ENCODE measurements around the gene CTBP2.
"Not testable (repeated sequence)": the region's sequence is repeated elsewhere in the genome, so short reads cannot be mapped to it uniquely, and the experiment has no call there.

Gene CTBP2

GRCh38 chr10:125158601-125159485, 1.5 kb downstream of the CTBP2 start:
- DNase-seq (ENCODE audit: insufficient read length, low spot score) (peak; percentile 32), FAIRE-seq (no peak)
- peak; percentile 55 for TF ChIP-seq POLR2A (IDR thresholded peaks at IDR 0.05; ENCODE audit: low read depth, low read length)

- DNase-seq (ENCODE audit: insufficient read length, low spot score), result no peak
- TF ChIP-seq POLR2A (IDR thresholded peaks at IDR 0.05; ENCODE audit: low read depth, low read length), result no peak
Observed at GRCh38 chr10:125158275-125158600, 2.1 kb downstream of the CTBP2 start.

GRCh38 chr10:125157505-125157904, 2.9 kb downstream of the CTBP2 start:
- no peak for TF ChIP-seq POLR2A (IDR thresholded peaks at IDR 0.05; ENCODE audit: low read depth, low read length)
- no peak for FAIRE-seq
- no peak for DNase-seq (ENCODE audit: insufficient read length, low spot score)

More at GRCh38 chr10:125158275-125158600, 2.1 kb downstream of the CTBP2 start:
- FAIRE-seq, result no peak

- DNase-seq (ENCODE audit: insufficient read length, low spot score), result no peak
- FAIRE-seq, result no peak
- TF ChIP-seq POLR2A (IDR thresholded peaks at IDR 0.05; ENCODE audit: low read depth, low read length), result no peak
Observed at GRCh38 chr10:125156739-125157480, 3.5 kb downstream of the CTBP2 start.

- DNase-seq (ENCODE audit: insufficient read length, low spot score), result no peak
- no peak for TF ChIP-seq POLR2A (IDR thresholded peaks at IDR 0.05; ENCODE audit: low read depth, low read length)
- peak; percentile 15 for FAIRE-seq
Observed at GRCh38 chr10:125156196-125156595, 4.2 kb downstream of the CTBP2 start.

- DNase-seq (ENCODE audit: insufficient read length, low spot score), result no peak
- TF ChIP-seq POLR2A (IDR thresholded peaks at IDR 0.05; ENCODE audit: low read depth, low read length), result no peak
- FAIRE-seq, result no peak
Observed at GRCh38 chr10:125155101-125155500, 5.3 kb downstream of the CTBP2 start.

GRCh38 chr10:125154529-125154928, 5.8 kb downstream of the CTBP2 start:
- no peak for FAIRE-seq
- no peak for DNase-seq (ENCODE audit: insufficient read length, low spot score)
- no peak for TF ChIP-seq POLR2A (IDR thresholded peaks at IDR 0.05; ENCODE audit: low read depth, low read length)

GRCh38 chr10:125153703-125154490, 6.5 kb downstream of the CTBP2 start:
- no peak for DNase-seq (ENCODE audit: insufficient read length, low spot score)
- no peak for FAIRE-seq
- TF ChIP-seq POLR2A (IDR thresholded peaks at IDR 0.05; ENCODE audit: low read depth, low read length), result no peak

- DNase-seq (ENCODE audit: insufficient read length, low spot score), result no peak
- TF ChIP-seq POLR2A (IDR thresholded peaks at IDR 0.05; ENCODE audit: low read depth, low read length), result no peak
- FAIRE-seq, result no peak
Observed at GRCh38 chr10:125152450-125153368, 7.7 kb downstream of the CTBP2 start.

GRCh38 chr10:125151553-125152449, 8.6 kb downstream of the CTBP2 start:
- FAIRE-seq (no peak), DNase-seq (ENCODE audit: insufficient read length, low spot score) (no peak)
- no peak for TF ChIP-seq POLR2A (IDR thresholded peaks at IDR 0.05; ENCODE audit: low read depth, low read length)

GRCh38 chr10:125151170-125151552, 9.2 kb downstream of the CTBP2 start:
- DNase-seq (ENCODE audit: insufficient read length, low spot score) (no peak), FAIRE-seq (no peak)
- TF ChIP-seq POLR2A (IDR thresholded peaks at IDR 0.05; ENCODE audit: low read depth, low read length), result no peak

- not testable (repeated sequence) for DNase-seq (ENCODE audit: insufficient read length, low spot score); FAIRE-seq
Observed at GRCh38 chr10:125150376-125151083, 9.8 kb downstream of the CTBP2 start.

Measured in H54 (cell line).